Subcutaneous adipose tissue (tissue), 4 donors: Measurements from ENCODE around the gene CC2D2B. TPM values are rescaled to one million over a fixed set of nuclear protein-coding genes. Genes with fewer than 3 reads are reported as not detected.

Source experiments
- total RNA-seq, 4 donors: library from RNA; depleted of rRNA; stranded (reverse); fragments of >200 nt; gene quantifications; one replicate each; pipeline ENCODE4 v1.1.0, GENCODE V29; 2016
- TF ChIP-seq, protein P1 (sequence below): fragments of 450-650 bp; IDR thresholded peaks from one replicate; pipeline ENCODE4 v1.5.1; 2016; ENCODE audit warnings: low read depth, mild to moderate bottlenecking, control low read depth, antibody characterized with exemption, moderate library complexity

Gene CC2D2B
- total RNA-seq, 4 donors from 2014 or later: 1.1 to 4.4 (median 2.2) TPM

DNA sequence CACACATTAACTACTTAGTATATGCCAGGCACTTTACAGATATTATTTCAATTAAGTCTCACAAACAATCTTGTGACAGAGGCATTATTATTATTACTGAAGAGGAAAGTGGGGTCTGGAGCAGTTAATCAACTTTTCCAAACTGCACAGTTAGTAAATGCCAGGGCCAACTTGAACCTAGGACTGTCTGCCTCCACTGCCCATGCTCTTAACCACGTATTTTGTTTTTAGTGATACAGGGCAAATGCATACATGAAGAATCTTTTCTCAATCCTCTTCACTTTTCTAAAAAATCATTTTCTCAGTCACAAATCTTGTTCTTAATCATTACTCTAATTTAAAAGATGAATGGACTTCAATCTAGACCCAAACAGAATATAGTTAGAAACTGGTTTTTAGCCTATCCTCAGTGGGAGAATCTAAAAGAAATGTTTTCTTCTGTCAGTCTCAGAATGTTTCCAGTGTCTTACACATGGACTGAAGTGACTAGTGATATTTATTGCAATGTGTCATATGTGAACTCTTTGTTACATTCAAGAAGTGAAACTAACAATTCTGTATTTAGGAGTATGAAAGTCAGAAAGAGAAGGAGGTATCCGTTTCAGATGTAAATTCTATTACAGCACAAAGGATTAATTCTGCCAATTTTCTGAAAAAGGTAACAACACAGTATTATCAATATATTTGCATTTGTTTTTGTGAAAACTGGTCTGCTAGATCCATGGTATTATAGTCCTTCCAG, 80.1 kb downstream of the CC2D2B start:
- TF ChIP-seq, protein P1, sequence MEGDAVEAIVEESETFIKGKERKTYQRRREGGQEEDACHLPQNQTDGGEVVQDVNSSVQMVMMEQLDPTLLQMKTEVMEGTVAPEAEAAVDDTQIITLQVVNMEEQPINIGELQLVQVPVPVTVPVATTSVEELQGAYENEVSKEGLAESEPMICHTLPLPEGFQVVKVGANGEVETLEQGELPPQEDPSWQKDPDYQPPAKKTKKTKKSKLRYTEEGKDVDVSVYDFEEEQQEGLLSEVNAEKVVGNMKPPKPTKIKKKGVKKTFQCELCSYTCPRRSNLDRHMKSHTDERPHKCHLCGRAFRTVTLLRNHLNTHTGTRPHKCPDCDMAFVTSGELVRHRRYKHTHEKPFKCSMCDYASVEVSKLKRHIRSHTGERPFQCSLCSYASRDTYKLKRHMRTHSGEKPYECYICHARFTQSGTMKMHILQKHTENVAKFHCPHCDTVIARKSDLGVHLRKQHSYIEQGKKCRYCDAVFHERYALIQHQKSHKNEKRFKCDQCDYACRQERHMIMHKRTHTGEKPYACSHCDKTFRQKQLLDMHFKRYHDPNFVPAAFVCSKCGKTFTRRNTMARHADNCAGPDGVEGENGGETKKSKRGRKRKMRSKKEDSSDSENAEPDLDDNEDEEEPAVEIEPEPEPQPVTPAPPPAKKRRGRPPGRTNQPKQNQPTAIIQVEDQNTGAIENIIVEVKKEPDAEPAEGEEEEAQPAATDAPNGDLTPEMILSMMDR: no peak

DNA sequence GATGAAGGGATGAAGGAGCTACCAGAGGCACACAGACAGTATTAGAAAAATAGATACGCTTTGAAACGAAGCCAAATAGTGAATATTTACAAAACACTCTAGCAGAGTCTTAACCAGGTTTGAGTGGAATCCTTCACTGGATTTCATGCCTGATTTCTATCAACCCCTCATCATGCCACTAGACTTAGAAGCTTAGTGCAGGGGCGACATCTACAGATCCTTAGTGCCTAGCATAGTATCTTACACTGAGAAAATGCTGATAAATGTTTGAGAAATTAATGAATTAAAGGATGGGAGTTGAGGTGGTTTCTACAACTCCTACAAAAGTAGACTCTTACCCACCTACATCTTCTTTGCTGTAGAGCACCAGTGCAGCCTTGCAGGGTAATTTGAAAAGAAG, 80.9 kb downstream of the CC2D2B start:
- TF ChIP-seq, protein P1: no peak

DNA sequence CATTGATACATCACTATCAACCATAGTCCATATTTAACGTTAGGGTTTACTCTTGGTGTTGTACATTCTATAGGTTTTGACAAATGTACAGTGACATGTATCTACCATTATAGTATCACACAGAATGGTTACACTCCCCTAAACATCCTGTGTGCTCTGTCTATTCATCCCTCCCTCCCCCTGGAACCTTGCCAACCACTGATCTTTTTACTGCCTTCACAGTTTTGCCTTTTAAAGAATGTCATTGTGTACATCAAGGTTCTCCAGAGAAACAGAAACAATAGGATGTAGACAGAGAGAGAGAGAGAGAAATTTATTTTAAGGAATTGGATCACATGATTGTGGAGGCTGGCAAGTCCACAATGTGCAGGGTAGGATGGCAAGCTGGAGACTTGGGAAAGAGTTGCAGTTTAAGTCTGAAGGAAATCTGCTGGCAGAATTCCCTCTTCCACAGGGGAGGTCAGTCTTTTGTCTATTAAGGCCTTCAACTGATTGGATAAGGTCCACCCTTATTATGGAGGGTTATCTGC, 90.5 kb downstream of the CC2D2B start:
- TF ChIP-seq, protein P1: no peak

DNA sequence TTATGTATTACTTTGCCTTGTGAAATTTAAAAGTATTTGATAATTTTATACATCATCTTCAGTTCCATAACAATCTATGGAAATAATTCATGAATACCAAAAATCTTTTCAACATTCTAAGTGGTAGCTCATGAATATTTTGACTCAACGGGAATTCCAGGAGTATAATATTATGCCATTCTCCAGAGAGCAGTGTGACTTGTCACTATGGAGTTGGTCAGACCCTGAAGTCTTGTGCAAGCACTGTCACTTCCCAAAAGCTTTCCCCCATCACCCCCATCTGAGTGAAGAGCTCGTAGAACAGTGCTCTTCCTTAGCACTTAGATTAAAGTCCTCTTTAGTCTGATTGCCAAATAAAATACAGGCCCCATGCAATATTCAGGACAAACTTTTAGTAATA, 106.2 kb downstream of the CC2D2B start:
- TF ChIP-seq, protein P1: no peak

DNA sequence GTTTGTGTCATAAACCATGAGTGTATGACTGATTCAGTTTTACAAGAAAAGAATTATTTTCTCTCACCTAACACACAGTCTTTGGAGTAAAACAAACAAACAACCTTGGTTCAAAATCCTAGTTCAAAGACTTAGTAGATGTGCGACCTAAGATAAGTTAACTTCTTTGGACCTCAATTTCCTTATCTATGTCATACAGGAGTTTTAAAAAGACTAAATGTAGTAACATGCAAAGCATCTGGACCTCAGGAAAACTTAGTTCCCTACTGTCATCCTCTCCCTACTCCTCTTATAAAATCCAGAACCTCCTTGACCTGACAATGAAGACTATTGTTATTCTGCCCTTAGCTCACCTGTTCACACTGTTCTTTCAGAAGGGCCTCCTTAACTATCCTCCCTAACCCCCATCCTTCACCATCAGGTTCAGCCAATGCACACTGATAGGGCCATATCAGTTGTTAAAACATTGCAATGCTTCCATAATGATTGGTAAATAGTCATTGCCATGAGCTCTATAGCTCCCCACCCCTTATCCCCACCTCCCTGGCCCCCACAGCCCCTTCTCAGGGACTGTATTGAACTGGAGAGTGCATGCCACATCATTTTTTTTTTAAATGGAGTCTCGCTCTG, 106.8 kb downstream of the CC2D2B start:
- TF ChIP-seq, protein P1: no peak

DNA sequence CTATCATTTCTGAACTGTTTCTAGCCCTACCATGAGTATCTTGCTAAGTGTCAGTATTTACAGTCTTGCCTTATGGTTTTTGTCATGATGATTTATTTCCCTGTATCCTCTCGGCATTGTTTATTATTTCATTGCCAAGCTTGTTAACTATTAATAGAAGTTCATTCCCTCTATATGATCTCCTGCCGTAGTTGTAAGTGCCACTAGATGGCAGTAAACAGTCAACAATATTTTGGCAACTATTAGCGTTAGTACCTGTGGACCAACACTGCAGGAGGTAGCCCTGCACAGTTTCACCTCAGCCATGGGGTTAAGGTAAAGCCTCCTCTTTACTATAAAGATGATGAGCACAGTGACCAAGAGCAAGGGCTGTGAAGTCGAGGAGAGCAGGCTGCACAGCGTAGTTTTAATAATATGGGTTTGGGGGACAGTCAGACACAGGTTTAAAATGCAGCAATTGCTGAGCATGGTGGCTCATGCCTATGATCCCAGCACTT, 109.5 kb downstream of the CC2D2B start:
- TF ChIP-seq, protein P1: no peak

DNA sequence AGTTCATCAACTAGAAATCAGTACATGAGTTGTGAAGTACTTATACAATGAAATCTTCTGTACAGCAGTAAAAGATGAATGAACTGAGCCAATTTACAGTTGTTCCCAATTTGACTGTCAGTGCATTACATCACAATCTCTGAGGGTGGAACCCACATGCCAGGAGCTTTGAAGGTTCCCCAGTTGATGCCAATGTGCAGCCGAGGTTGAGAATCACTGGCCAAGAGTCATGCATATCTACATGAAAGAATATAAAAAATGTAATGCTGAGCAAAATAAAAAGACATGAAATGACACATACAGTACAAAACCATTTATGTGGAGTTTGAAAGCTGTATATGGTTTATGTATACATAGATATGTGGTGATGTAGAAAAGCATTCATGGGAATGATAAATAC, 113.6 kb downstream of the CC2D2B start:
- TF ChIP-seq, protein P1: no peak
